GM12878 (cell line): ENCODE measurements around the gene NFKBIA. TPM values are rescaled to one million over a fixed set of nuclear protein-coding genes. Genes with fewer than 3 reads are reported as not detected.
A peak's percentile ranks its signal among the peaks of the same experiment; 100 is the strongest.

Experiments used
- ATAC-seq: fragments of 200-7000 bp; cut with Tn5 transposase; 3 replicates; pipeline ENCODE4 v1.9.1; 2020; ENCODE audit warnings: mild to moderate bottlenecking, moderate library complexity
- BruUV-seq: library from RNA; stranded (reverse); fragments of 400-500 nt; replicated peaks from 2 replicates; lab custom pipeline; 2021; lab: Mats Ljungman, UMichigan
- CTCF ChIA-PET: fragments of 300-600 bp; sonication (Branson Sonifier 250); formaldehyde crosslinking; extraction: SDS; loops from one replicate; lab custom pipeline; 2021; ENCODE audit warnings: inconsistent platforms; lab: Yijun Ruan, JAX
- POLR2A ChIA-PET: fragments of 350-600 bp; formaldehyde crosslinking; extraction: SDS; loops from one replicate; lab custom pipeline; 2021; ENCODE audit warnings: inconsistent platforms; lab: Charles Lee
- RAD21 ChIA-PET: fragments of 300-600 bp; sonication (Branson Sonifier 250); formaldehyde crosslinking; loops from one replicate; lab custom pipeline; 2023; ENCODE audit warnings: antibody characterized with exemption; ENCODE audit not compliant: unreplicated experiment; lab: Charles Lee
- SMC1A ChIA-PET: fragments of 300-600 bp; sonication (Branson Sonifier 250); formaldehyde crosslinking; loops from one replicate; lab custom pipeline; 2023; ENCODE audit not compliant: unreplicated experiment, uncharacterized antibody; lab: Charles Lee
- DNase-seq: peaks from one replicate; pipeline ENCODE4 v3.0.0-alpha.2; 2011; ENCODE audit warnings: low read depth, low spot score
- FAIRE-seq: peaks from 3 replicates; lab custom pipeline; 2011; peaks lifted over from hg19 to GRCh38; lab: Jason Lieb, UNC
- H2AFZ ChIP-seq: 2 replicates; pipeline ENCODE4 v1.6.0; 2011; ENCODE audit warnings: low read depth, low read length, control low read depth; ENCODE audit not compliant: control insufficient read depth
- H3K27ac ChIP-seq: 2 replicates; pipeline ENCODE4 v1.5.1; 2011; ENCODE audit warnings: control low read depth; ENCODE audit not compliant: control insufficient read depth, insufficient read depth
- H3K27me3 ChIP-seq, 2 experiments: replicated peaks in 1 of 2; 2 replicates each; pipeline versions ENCODE4 v1.6.0 to v1.6.1; 2011; ENCODE audit warnings: low read length in 1 of 2; ENCODE audit not compliant: control insufficient read depth in 2 of 2, insufficient read depth in 2 of 2
- H3K36me3 ChIP-seq, 2 experiments: 2 replicates each; pipeline ENCODE4 v1.5.1; 2011; ENCODE audit warnings: low read length in 1 of 2; ENCODE audit not compliant: control insufficient read depth in 2 of 2, insufficient read depth in 2 of 2
- H3K4me1 ChIP-seq: 2 replicates; pipeline ENCODE4 v1.6.1; 2011; ENCODE audit warnings: mild to moderate bottlenecking, low read length, moderate library complexity, mixed read lengths; ENCODE audit not compliant: control insufficient read depth, insufficient read depth
- H3K4me2 ChIP-seq: 2 replicates; pipeline ENCODE4 v1.6.0; 2011; ENCODE audit warnings: control low read depth; ENCODE audit not compliant: control insufficient read depth, insufficient read depth
- H3K4me3 ChIP-seq: fragments of 200-600 bp; sonication (generic); 2 replicates; pipeline ENCODE4 v1.5.1; 2016
- H3K79me2 ChIP-seq: 2 replicates; pipeline ENCODE4 v1.6.0; 2011; ENCODE audit warnings: low read length; ENCODE audit not compliant: control insufficient read depth, insufficient read depth
- H3K9ac ChIP-seq: 2 replicates; pipeline ENCODE4 v1.8.0; 2011; ENCODE audit warnings: low read length, control low read depth, mixed read lengths; ENCODE audit not compliant: control insufficient read depth, insufficient read depth
- H3K9me3 ChIP-seq: replicated peaks from 3 replicates; pipeline ENCODE4 v1.5.1; 2011; ENCODE audit warnings: mild to moderate bottlenecking, low read length; ENCODE audit not compliant: control insufficient read depth, insufficient read depth
- H4K20me1 ChIP-seq: 2 replicates; pipeline ENCODE4 v1.6.0; 2011; ENCODE audit not compliant: control insufficient read depth, insufficient read depth
- ASH2L ChIP-seq: fragments of 300-600, 200-600 bp; sonication (generic); IDR thresholded peaks from 2 replicates; pipeline ENCODE4 v1.6.1; 2017; ENCODE audit warnings: low read depth, mild to moderate bottlenecking, borderline replicate concordance
- ATF3 ChIP-seq: IDR thresholded peaks from 2 replicates; pipeline ENCODE4 v1.6.1; 2011; ENCODE audit warnings: low read depth, mild to moderate bottlenecking, low read length, moderate library complexity, borderline replicate concordance; ENCODE audit errors: extremely low read depth
- CBX3 ChIP-seq: fragments of 200-600 bp; sonication (generic); IDR thresholded peaks from 2 replicates; pipeline ENCODE4 v1.6.1; 2016; ENCODE audit warnings: low read depth, borderline replicate concordance
- CBX5 ChIP-seq: sonication (generic); IDR thresholded peaks from 2 replicates; pipeline ENCODE4 v1.6.1; 2016; ENCODE audit warnings: low read depth, moderate library complexity, mild to moderate bottlenecking, inconsistent platforms
- CREB1 ChIP-seq: IDR thresholded peaks from 2 replicates; pipeline ENCODE4 v1.6.1; 2012; ENCODE audit warnings: low read depth, mild to moderate bottlenecking, inconsistent platforms
- CREM ChIP-seq: IDR thresholded peaks from 2 replicates; pipeline ENCODE4 v1.6.1; 2014; ENCODE audit warnings: antibody characterized with exemption, low read depth
- E2F4 ChIP-seq: IDR thresholded peaks from 2 replicates; pipeline ENCODE4 v1.6.1; 2012; ENCODE audit warnings: low read depth, low read length, improper control_type of control experiment
- EP300 ChIP-seq, 2 experiments: fragments of 150-350 bp in 1 of 2; IDR thresholded peaks; 2 replicates each; pipeline ENCODE4 v1.6.1; 2011 to 2012; ENCODE audit warnings: low read depth in 2 of 2, low read length in 2 of 2, borderline replicate concordance in 1 of 2, improper control_type of control experiment in 1 of 2, inconsistent platforms in 1 of 2; ENCODE audit not compliant: control insufficient read depth in 1 of 2
- EZH2 ChIP-seq: IDR thresholded peaks from 2 replicates; pipeline ENCODE4 v1.6.1; 2012; ENCODE audit warnings: low read depth, mild to moderate bottlenecking, control low read depth, inconsistent platforms, low read length, borderline replicate concordance; ENCODE audit not compliant: control insufficient read depth
- HDAC2 ChIP-seq: fragments of 200-600 bp; sonication (generic); IDR thresholded peaks from 2 replicates; pipeline ENCODE4 v1.6.1; 2017
- LARP7 ChIP-seq: fragments of 450-650 bp; IDR thresholded peaks from 2 replicates; pipeline ENCODE4 v1.6.1; 2017; ENCODE audit warnings: mild to moderate bottlenecking
- MTA3 ChIP-seq: IDR thresholded peaks from 2 replicates; pipeline ENCODE4 v1.6.1; 2012; ENCODE audit warnings: low read length, inconsistent platforms, borderline replicate concordance
- PAX5 ChIP-seq: IDR thresholded peaks from 2 replicates; pipeline ENCODE4 v1.6.1; 2011; ENCODE audit warnings: low read depth, low read length, borderline replicate concordance
- SIN3A ChIP-seq: IDR thresholded peaks from 2 replicates; pipeline ENCODE4 v1.6.1; 2012; ENCODE audit warnings: low read depth, low read length, improper control_type of control experiment
- SMARCA5 ChIP-seq: fragments of 450-650 bp; IDR thresholded peaks from 2 replicates; pipeline ENCODE4 v1.6.1; 2017; ENCODE audit warnings: mild to moderate bottlenecking
- SPI1 ChIP-seq: IDR thresholded peaks from 2 replicates; pipeline ENCODE4 v1.6.1; 2011; ENCODE audit warnings: low read depth, mild to moderate bottlenecking, low read length, moderate library complexity, borderline replicate concordance; ENCODE audit not compliant: insufficient read depth
- TAF1 ChIP-seq: IDR thresholded peaks from 2 replicates; pipeline ENCODE4 v1.6.1; 2011; ENCODE audit warnings: mild to moderate bottlenecking, low read depth, low read length, borderline replicate concordance
- TBL1XR1 ChIP-seq: IDR thresholded peaks from 2 replicates; pipeline ENCODE4 v1.6.1; 2012; ENCODE audit warnings: low read depth, low read length, improper control_type of control experiment
- TCF7 ChIP-seq: IDR thresholded peaks from 2 replicates; pipeline ENCODE4 v1.6.1; 2014; ENCODE audit warnings: antibody characterized with exemption, borderline replicate concordance
- YBX1 ChIP-seq: fragments of 450-650 bp; IDR thresholded peaks from 2 replicates; pipeline ENCODE4 v1.6.1; 2016; ENCODE audit warnings: antibody characterized with exemption
- ZNF24 ChIP-seq: fragments of 450-650 bp; IDR thresholded peaks from 2 replicates; pipeline ENCODE4 v1.6.1; 2017; ENCODE audit warnings: antibody characterized with exemption, mild to moderate bottlenecking
- WGBS: methylation state at CpG from one replicate; pipeline ENCODE4 v1.1.6; 2016; ENCODE audit warnings: low lambda C conversion rate; ENCODE audit not compliant: insufficient replicate concordance, insufficient coverage; ENCODE audit errors: missing lambda C conversion rate; 5-methylcytosine and 5-hydroxymethylcytosine counted together
- in situ Hi-C: fragments of 300-500 bp; cut with MboI; formaldehyde crosslinking; loops from 9 replicates; pipeline ENCODE4 v1.14.3; 2018; ENCODE audit warnings: mixed read lengths
- intact Hi-C: fragments of 100-400 bp; cut with micrococcal nuclease; formaldehyde crosslinking; loops from one replicate; pipeline ENCODE4 v1.14.2; 2022; ENCODE audit not compliant: unreplicated experiment
- polyA plus RNA-seq, 11 experiments: library from polyadenylated mRNA; depleted of rRNA in 4 of 11; unstranded in 6 of 11; stranded (reverse) in 5 of 11; fragments of >200 nt; fragmentation: Nextera tagmentation in 4 of 11; fragmentation: Illumina TruSeq in 1 of 11; extraction: Ambion mirVana in 4 of 11; extraction: Trizol in 1 of 11; gene quantifications; 1 replicate in 1 of 11; 2 replicates in 10 of 11; pipeline versions ENCODE4 v1.2.1 to v1.2.3, GENCODE V29; 2011 to 2016; ENCODE audit warnings: inconsistent platforms in 2 of 11, missing spikeins in 2 of 11, low read depth in 1 of 11
- total RNA-seq, 4 experiments: library from RNA; depleted of rRNA in 3 of 4; stranded (reverse); fragments of >200 nt in 3 of 4; fragmentation: Illumina TruSeq in 1 of 4; extraction: Trizol in 1 of 4; gene quantifications; 2 replicates each; pipeline versions ENCODE4 v1.2.1 to v1.2.3, GENCODE V29; 2013 to 2021

NFKBIA gene
- total and polyA plus RNA-seq, 10 of the 15 experiments (the other 5 are each of a cell fraction or from before 2014, with no cell fraction given) = 123 to 419 (median 267) TPM

GRCh38 chr14:35403603-35404448 is 723 bp downstream of the NFKBIA start:
- H3K4me2 ChIP-seq = peak overlapping the region; percentile 81
- H3K4me1 ChIP-seq = peaks cover 14% of the 10 kb centered on the region
- BruUV-seq = no TSS peak
- ATAC-seq (peak; percentile 53), DNase-seq (no peak), FAIRE-seq (no peak)
- H3K36me3 ChIP-seq = peaks cover 12 to 20% of the 10 kb centered on the region in 2 experiments
- H3K4me3 ChIP-seq = peak overlapping the region; percentile 98
- ChIA-PET SMC1A (interaction anchor here (0.8 to 7.1 kb wide), 15 partner anchors 13 to 531 kb away, joined by 3 to 108 read pairs (median 12); partner anchors contain the start of gene PSMA6), CTCF (interaction anchor here (0.9 to 24.2 kb wide), 14 partner anchors 14 to 363 kb away, joined by 3 to 438 read pairs (median 7); partner anchors contain the start of gene PSMA6), POLR2A (interaction anchor here (0.6 to 6.6 kb wide), 17 partner anchors 12 to 421 kb away, joined by 3 to 93 read pairs (median 4); partner anchors contain the start of genes PSMA6 and SRP54), RAD21 (interaction anchor here (1.0 to 7.0 kb wide), 20 partner anchors 12 to 280 kb away, joined by 3 to 133 read pairs (median 8); partner anchors contain the start of gene PSMA6)
- no peaks in the 10 kb centered on the region for H3K27me3 ChIP-seq
- H2AFZ ChIP-seq = no peak overlapping the region
- peak overlapping the region; percentile 94 for H3K9ac ChIP-seq
- H3K9me3 ChIP-seq = no peaks in the 10 kb centered on the region
- in situ Hi-C loops = loop anchor here (10.0 to 25.0 kb wide), 2 partner anchors 119 to 1067 kb away; no protein-coding TSS in a partner anchor
- intact Hi-C loops = loop anchor here (1.0 to 5.0 kb wide), 4 partner anchors 72 to 422 kb away; partner anchors contain the start of gene SRP54
- H4K20me1 ChIP-seq = no peaks in the 10 kb centered on the region; the same call in 1 of the 2 replicates
- peaks cover 40% of the 10 kb centered on the region for H3K79me2 ChIP-seq
- peak overlapping the region; percentile 89 for H3K27ac ChIP-seq
- under 1% methylated on average over 22 of the region's 81 CpGs for WGBS
- TF ChIP-seq SIN3A = peak; percentile 88
- peak; percentile 76 for TF ChIP-seq PAX5
- no peak for TF ChIP-seq ATF3
- TF ChIP-seq SPI1 = 0 out of 2 replicates have a peak, but pooled peaks have one; percentile 16
- TF ChIP-seq LARP7 = peak; percentile 14; the same call in 1 of the 2 replicates
- TF ChIP-seq CBX5 = peak; percentile 94
- TF ChIP-seq TAF1 = no peak; the same call in 1 of the 2 replicates
- no peak for TF ChIP-seq E2F4
- peak; percentile 50; the same call in 1 of the 2 replicates for TF ChIP-seq CREB1
- no peak for TF ChIP-seq TCF7
- no peak for TF ChIP-seq HDAC2
- peak; percentile 79; the same call in 1 of the 2 replicates for TF ChIP-seq CREM
- no peak for TF ChIP-seq CBX3
- 0 out of 2 replicates have a peak, but pooled peaks have one; percentile 50 for TF ChIP-seq SMARCA5
- TF ChIP-seq ZNF24 = peak; percentile 89
- peak; percentile 72 to 73; a peak in 3 of 4 replicates for TF ChIP-seq EP300 (IDR thresholded peaks at IDR 0.05; ENCODE audit: borderline replicate concordance in 1 of 2, control insufficient read depth in 1 of 2, low read depth in 2 of 2, low read length in 2 of 2)
- TF ChIP-seq ASH2L = no peak
- no peak for TF ChIP-seq YBX1
- TF ChIP-seq EZH2 = no peak
- no peak for TF ChIP-seq MTA3
- peak; percentile 87; the same call in 1 of the 2 replicates for TF ChIP-seq TBL1XR1
